Upper lobe of left lung (tissue), 6 donors: Measurements from ENCODE around the gene EHMT1. TPM values are rescaled to one million over a fixed set of nuclear protein-coding genes. Genes with fewer than 3 reads are reported as not detected.
"Not testable (repeated sequence)": the region's sequence is repeated elsewhere in the genome, so short reads cannot be mapped to it uniquely, and the experiment has no call there.

ENCODE experiments used
- ATAC-seq, 2 donors: fragments of 200-7000 bp; cut with Tn5 transposase; one replicate each; pipeline ENCODE4 v1.9.1; 2022; ENCODE audit warnings: mild to moderate bottlenecking in 2 of 2, moderate library complexity in 2 of 2; ENCODE audit not compliant: low FRiP score in 2 of 2
- DNase-seq, 2 donors: peaks; one replicate each; pipeline ENCODE4 v3.0.0-alpha.2; 2019 to 2020
- H3K27ac ChIP-seq, 4 donors: fragments of 200-600 bp; sonication (generic); one replicate each; pipeline ENCODE4 v1.5.1; 2016 to 2019
- H3K27me3 ChIP-seq, 4 donors: fragments of 200-600 bp; sonication (generic); one replicate each; pipeline ENCODE4 v1.5.1; 2017 to 2019
- H3K36me3 ChIP-seq, 4 donors: fragments of 200-600 bp; sonication (generic); one replicate each; pipeline ENCODE4 v1.5.1; 2016 to 2019
- H3K4me1 ChIP-seq, 4 donors: fragments of 200-600 bp; sonication (generic); one replicate each; pipeline ENCODE4 v1.5.1; 2018 to 2019
- H3K4me3 ChIP-seq, 4 donors: fragments of 200-600 bp; sonication (generic); one replicate each; pipeline ENCODE4 v1.5.1; 2017 to 2019; ENCODE audit warnings: mild to moderate bottlenecking in 2 of 4, moderate library complexity in 1 of 4
- H3K9me3 ChIP-seq, 4 donors: fragments of 200-600 bp; sonication (generic); one replicate each; pipeline ENCODE4 v1.5.1; 2018 to 2019
- EP300 ChIP-seq, 4 donors: sonication (generic); formaldehyde crosslinking; IDR thresholded peaks; one replicate each; pipeline ENCODE4 v1.5.1; 2017; ENCODE audit warnings: antibody characterized with exemption in 4 of 4, control low read depth in 2 of 4
- POLR2A ChIP-seq, 4 donors: fragments of 450-650 bp; IDR thresholded peaks; one replicate each; pipeline ENCODE4 v1.5.1; 2016 to 2017; ENCODE audit warnings: antibody characterized with exemption in 4 of 4, mild to moderate bottlenecking in 2 of 4
- POLR2AphosphoS5 ChIP-seq, 2 donors: sonication (generic); formaldehyde crosslinking; IDR thresholded peaks; one replicate each; pipeline ENCODE4 v1.5.1; 2017; ENCODE audit warnings: antibody characterized with exemption in 2 of 2
- WGBS, 2 donors: methylation state at CpG; one replicate each; pipeline ENCODE4 v1.1.5; 2017 to 2018; 5-methylcytosine and 5-hydroxymethylcytosine counted together
- total RNA-seq, 6 donors: library from RNA; depleted of rRNA in 4 of 6; stranded (reverse); fragments of >200 nt in 4 of 6; gene quantifications; one replicate each; pipeline versions ENCODE4 v1.1.0 to v1.2.1, GENCODE V29; 2016 to 2021
- TF ChIP-seq, protein P1 (sequence below), 6 experiments: fragments of 450-650 bp in 4 of 6; fragments of 200-600 bp in 2 of 6; sonication (generic) in 2 of 6; IDR thresholded peaks; one replicate each; pipeline ENCODE4 v1.5.1; 2016 to 2019; ENCODE audit warnings: antibody characterized with exemption in 6 of 6
- donor health status: DM: no; HTN: no; CAD: no; lungs with moderate emphysema.
- donor health status: DM: no; HTN: yes; CAD: no; lungs with severe emphysema.

The EHMT1 gene
- total RNA-seq, 6 donors from 2014 or later: 68.0 to 183 (median 83.6) TPM

DNA sequence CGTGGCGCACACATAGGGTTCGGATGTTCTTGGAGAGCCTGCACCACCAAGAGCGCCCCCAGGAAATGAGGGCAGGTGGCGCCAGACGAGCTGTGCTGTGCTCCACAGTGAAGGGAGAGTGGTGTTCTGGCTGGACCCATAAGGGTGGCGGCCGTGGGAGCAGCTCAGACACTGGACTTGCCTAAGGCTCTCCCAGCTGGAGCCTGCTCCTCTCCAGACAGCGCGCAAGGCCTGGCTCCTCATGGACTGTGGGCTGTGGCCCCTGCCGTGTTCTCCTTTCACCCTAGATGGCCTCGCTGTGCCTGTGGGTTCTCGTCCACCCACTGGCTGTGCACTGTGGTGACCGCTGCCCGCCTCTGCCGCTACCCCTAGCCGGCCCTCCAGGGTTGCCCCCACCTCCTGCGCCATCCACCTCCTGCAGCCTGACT is 92.9 kb downstream of the EHMT1 start:
- Histone ChIP-seq H3K4me1 (peaks cover 0 to 19% (median 0%) of the 10 kb centered on the region in 4 donors), H3K4me3 (no peak overlapping the region), H3K27ac (no peak overlapping the region), H3K9me3 (no peaks in the 10 kb centered on the region), H3K27me3 (no peaks in the 10 kb centered on the region), H3K36me3 (peaks cover 1 to 18% (median 11%) of the 10 kb centered on the region in 4 donors)
- DNase-seq (peak in 1 of 2 donors; percentile 62), ATAC-seq (peak in 1 of 2 donors; percentile 46)
- WGBS, 2 donors: 94% methylated on average over 12 of the region's 18 CpGs
- TF ChIP-seq, protein P1, sequence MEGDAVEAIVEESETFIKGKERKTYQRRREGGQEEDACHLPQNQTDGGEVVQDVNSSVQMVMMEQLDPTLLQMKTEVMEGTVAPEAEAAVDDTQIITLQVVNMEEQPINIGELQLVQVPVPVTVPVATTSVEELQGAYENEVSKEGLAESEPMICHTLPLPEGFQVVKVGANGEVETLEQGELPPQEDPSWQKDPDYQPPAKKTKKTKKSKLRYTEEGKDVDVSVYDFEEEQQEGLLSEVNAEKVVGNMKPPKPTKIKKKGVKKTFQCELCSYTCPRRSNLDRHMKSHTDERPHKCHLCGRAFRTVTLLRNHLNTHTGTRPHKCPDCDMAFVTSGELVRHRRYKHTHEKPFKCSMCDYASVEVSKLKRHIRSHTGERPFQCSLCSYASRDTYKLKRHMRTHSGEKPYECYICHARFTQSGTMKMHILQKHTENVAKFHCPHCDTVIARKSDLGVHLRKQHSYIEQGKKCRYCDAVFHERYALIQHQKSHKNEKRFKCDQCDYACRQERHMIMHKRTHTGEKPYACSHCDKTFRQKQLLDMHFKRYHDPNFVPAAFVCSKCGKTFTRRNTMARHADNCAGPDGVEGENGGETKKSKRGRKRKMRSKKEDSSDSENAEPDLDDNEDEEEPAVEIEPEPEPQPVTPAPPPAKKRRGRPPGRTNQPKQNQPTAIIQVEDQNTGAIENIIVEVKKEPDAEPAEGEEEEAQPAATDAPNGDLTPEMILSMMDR (IDR thresholded peaks at IDR 0.05): no peak
- TF ChIP-seq EP300 (IDR thresholded peaks at IDR 0.05): no peak
- no peak for TF ChIP-seq POLR2A (IDR thresholded peaks at IDR 0.05)
- no peak for TF ChIP-seq POLR2AphosphoS5 (IDR thresholded peaks at IDR 0.05)

DNA sequence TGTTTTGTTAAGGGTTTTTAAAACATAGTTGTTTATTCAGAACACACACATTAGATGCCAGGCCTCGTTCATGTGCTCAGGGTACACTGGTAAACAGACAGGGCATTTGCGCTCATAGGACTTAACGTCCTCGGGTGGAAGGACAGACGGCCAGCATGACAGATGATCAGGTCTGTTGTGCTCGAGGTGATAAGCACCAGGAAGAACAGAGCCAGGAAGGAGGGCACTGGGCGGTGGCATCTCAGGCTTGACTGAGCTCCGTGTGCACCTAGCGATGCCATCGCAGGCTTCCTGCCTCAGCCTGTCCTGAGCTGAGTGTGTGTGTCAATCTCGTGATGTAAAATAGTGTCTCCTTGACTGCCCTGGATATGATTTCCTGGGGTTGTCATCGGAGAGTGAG is 96.5 kb downstream of the EHMT1 start:
- no peak overlapping the region for H3K27ac ChIP-seq
- no peak for ATAC-seq
- TF ChIP-seq POLR2AphosphoS5 (IDR thresholded peaks at IDR 0.05) (no peak), POLR2A (IDR thresholded peaks at IDR 0.05) (no peak)
- 90 to 92% methylated on average over 12 of the region's 12 CpGs for WGBS, 2 donors
- peaks cover 4 to 49% (median 36%) of the 10 kb centered on the region in 4 donors for H3K36me3 ChIP-seq
- no peaks in the 10 kb centered on the region for H3K9me3 ChIP-seq
- no peaks in the 10 kb centered on the region for H3K4me1 ChIP-seq
- no peaks in the 10 kb centered on the region for H3K27me3 ChIP-seq
- no peak for DNase-seq
- H3K4me3 ChIP-seq: no peak overlapping the region

DNA sequence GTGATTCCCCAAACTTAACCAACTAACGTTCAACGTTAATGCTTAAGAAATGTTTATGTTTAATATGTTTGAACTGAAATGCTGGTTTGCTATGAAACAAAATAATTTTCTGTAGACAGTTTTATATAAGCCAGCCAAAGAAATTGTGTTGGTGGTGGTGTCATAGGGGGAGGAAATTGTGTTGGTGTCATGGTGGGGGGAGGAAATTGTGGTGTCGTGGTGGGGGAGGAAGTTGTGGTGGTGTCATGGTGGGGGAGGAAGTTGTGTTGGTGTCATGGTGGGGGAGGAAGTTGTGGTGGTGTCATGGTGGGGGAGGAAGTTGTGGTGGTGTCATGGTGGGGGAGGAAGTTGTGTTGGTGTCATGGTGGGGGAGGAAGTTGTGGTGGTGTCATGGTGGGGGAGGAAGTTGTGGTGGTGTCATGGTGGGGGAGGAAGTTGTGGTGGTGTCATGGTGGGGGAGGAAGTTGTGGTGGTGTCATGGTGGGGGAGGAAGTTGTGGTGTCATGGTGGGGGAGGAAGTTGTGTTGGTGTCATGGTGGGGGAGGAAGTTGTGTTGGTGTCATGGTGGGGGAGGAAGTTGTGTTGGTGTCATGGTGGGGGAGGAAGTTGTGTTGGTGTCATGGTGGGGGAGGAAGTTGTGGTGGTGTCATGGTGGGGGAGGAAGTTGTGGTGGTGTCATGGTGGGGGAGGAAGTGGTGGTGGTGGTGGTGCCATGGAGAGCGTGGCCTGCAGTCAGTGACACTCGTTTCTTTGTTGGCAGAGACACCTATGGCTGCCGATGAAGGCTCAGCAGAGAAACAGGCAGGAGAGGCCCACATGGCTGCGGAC is 97.3 kb downstream of the EHMT1 start:
- not testable (repeated sequence) for H3K4me1 ChIP-seq, H3K4me3 ChIP-seq, H3K27ac ChIP-seq, ATAC-seq, H3K27me3 ChIP-seq, DNase-seq, H3K9me3 ChIP-seq
- 71 to 79% methylated on average over 7 of the region's 7 CpGs for WGBS, 2 donors
- H3K36me3 ChIP-seq: peaks cover 4 to 55% (median 42%) of the 10 kb centered on the region in 4 donors

DNA sequence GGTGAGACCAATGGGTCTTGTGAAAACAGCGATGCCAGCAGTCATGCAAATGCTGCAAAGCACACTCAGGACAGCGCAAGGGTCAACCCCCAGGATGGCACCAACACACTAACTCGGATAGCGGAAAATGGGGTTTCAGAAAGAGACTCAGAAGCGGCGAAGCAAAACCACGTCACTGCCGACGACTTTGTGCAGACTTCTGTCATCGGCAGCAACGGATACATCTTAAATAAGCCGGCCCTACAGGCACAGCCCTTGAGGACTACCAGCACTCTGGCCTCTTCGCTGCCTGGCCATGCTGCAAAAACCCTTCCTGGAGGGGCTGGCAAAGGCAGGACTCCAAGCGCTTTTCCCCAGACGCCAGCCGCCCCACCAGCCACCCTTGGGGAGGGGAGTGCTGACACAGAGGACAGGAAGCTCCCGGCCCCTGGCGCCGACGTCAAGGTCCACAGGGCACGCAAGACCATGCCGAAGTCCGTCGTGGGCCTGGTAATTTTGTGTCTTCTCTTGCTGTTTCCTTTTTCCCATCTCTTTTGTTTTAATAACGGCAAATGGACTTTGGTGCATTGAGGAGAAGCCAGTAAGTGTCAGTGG is 98.0 kb downstream of the EHMT1 start:
- WGBS, 2 donors: 94 to 96% methylated on average over 22 to 25 of the region's 25 CpGs
- H3K4me3 ChIP-seq: no peak overlapping the region
- H3K27me3 ChIP-seq: no peaks in the 10 kb centered on the region
- no peak overlapping the region for H3K27ac ChIP-seq
- H3K4me1 ChIP-seq: no peaks in the 10 kb centered on the region
- no peak for DNase-seq
- ATAC-seq: no peak
- no peaks in the 10 kb centered on the region for H3K9me3 ChIP-seq
- H3K36me3 ChIP-seq: peaks cover 4 to 48% (median 38%) of the 10 kb centered on the region in 4 donors
- TF ChIP-seq POLR2A (IDR thresholded peaks at IDR 0.05) (no peak), POLR2AphosphoS5 (IDR thresholded peaks at IDR 0.05) (no peak), EP300 (IDR thresholded peaks at IDR 0.05) (no peak)
- TF ChIP-seq, protein P1 (IDR thresholded peaks at IDR 0.05): no peak

DNA sequence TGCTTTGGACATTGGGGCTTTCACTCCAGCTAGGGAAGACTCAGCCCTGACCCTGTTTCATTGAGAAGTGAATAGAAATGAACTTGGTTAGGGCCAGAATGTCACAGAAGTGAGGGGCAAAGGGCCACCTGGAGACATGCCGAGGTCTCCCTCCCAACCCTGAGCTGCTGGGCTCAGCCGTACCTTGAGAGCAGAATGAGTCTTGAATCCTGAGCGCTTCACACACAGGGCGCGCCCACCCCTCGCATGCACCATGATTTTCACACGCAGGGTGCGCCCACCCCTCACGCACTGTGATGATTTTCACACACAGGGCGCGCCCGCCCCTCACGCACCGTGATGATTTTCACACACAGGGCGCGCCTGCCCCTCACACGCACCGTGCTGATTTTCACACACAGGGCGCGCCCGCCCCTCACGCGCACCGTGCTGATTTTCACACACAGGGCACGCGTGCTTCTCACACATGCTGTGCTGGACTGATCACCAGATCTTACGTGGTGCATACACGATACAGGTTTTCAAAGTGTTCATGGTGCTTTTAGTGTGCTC is 99.0 kb downstream of the EHMT1 start:
- no peak overlapping the region for H3K27ac ChIP-seq
- H3K4me1 ChIP-seq: peaks cover 0 to 3% (median 1%) of the 10 kb centered on the region in 4 donors
- TF ChIP-seq, protein P1 (IDR thresholded peaks at IDR 0.05): no peak
- TF ChIP-seq POLR2AphosphoS5 (IDR thresholded peaks at IDR 0.05): no peak
- TF ChIP-seq EP300 (IDR thresholded peaks at IDR 0.05): no peak
- no peak for TF ChIP-seq POLR2A (IDR thresholded peaks at IDR 0.05)
- peaks cover 4 to 40% (median 33%) of the 10 kb centered on the region in 4 donors for H3K36me3 ChIP-seq
- H3K4me3 ChIP-seq: no peak overlapping the region
- H3K9me3 ChIP-seq: no peaks in the 10 kb centered on the region
- WGBS, 2 donors: 94 to 97% methylated on average over 28 of the region's 28 CpGs
- H3K27me3 ChIP-seq: no peaks in the 10 kb centered on the region
- peak in 1 of 2 donors; percentile 22 for ATAC-seq
- no peak for DNase-seq
